MM.1S (cell line): ENCODE results near the gene FAM3D.
"Not testable (repeated sequence)": the region's sequence is repeated elsewhere in the genome, so short reads cannot be mapped to it uniquely, and the experiment has no call there.

Experiments used
- DNase-seq: peaks from one replicate; pipeline ENCODE4 v3.0.0-alpha.2; 2015
- H2AFZ ChIP-seq: fragments of 300-600 bp; sonication (generic); 2 replicates; pipeline ENCODE4 v1.6.0; 2016; ENCODE audit warnings: antibody characterized with exemption, low read length
- H3F3A ChIP-seq: fragments of 300-600 bp; sonication (generic); 2 replicates; pipeline ENCODE4 v1.6.1; 2016; ENCODE audit warnings: mild to moderate bottlenecking, antibody characterized with exemption, low read length, moderate library complexity, mixed read lengths; ENCODE audit not compliant: insufficient read depth
- H3K27ac ChIP-seq: fragments of 300-600 bp; sonication (generic); 2 replicates; pipeline ENCODE4 v1.5.1; 2016; ENCODE audit warnings: mild to moderate bottlenecking, low read length
- H3K27me3 ChIP-seq: fragments of 300-600 bp; sonication (generic); replicated peaks from 2 replicates; pipeline ENCODE4 v1.6.0; 2016; ENCODE audit warnings: low read length; ENCODE audit not compliant: insufficient read depth
- H3K36me3 ChIP-seq: fragments of 300-600 bp; sonication (generic); replicated peaks from 2 replicates; pipeline ENCODE4 v1.6.1; 2016; ENCODE audit warnings: mild to moderate bottlenecking, low read length, mixed read lengths; ENCODE audit not compliant: insufficient read depth
- H3K4me1 ChIP-seq: fragments of 300-600 bp; sonication (generic); 2 replicates; pipeline ENCODE4 v1.6.1; 2016; ENCODE audit warnings: low read length, mixed read lengths
- H3K4me2 ChIP-seq: fragments of 300-600 bp; sonication (generic); 2 replicates; pipeline ENCODE4 v1.6.0; 2016; ENCODE audit warnings: low read depth, low read length
- H3K4me3 ChIP-seq: fragments of 300-600 bp; sonication (generic); 2 replicates; pipeline ENCODE4 v1.5.1; 2016; ENCODE audit warnings: low read length, mixed read lengths
- H3K79me2 ChIP-seq: fragments of 300-600 bp; sonication (generic); 2 replicates; pipeline ENCODE4 v1.6.1; 2016; ENCODE audit warnings: mixed run types, low read length, mixed read lengths
- H3K9ac ChIP-seq: fragments of 300-600 bp; sonication (generic); 2 replicates; pipeline ENCODE4 v1.6.1; 2016; ENCODE audit warnings: low read length, mixed read lengths
- H3K9me2 ChIP-seq: fragments of 300-600 bp; sonication (generic); replicated peaks from 2 replicates; pipeline ENCODE4 v1.6.1; 2016; ENCODE audit warnings: mild to moderate bottlenecking, low read length, mixed read lengths; ENCODE audit not compliant: insufficient read depth
- H3K9me3 ChIP-seq: fragments of 300-600 bp; sonication (generic); replicated peaks from 2 replicates; pipeline ENCODE4 v1.6.1; 2016; ENCODE audit warnings: mild to moderate bottlenecking, low read length, mixed read lengths; ENCODE audit not compliant: insufficient read depth
- H4K20me1 ChIP-seq: fragments of 300-600 bp; sonication (generic); 2 replicates; pipeline ENCODE4 v1.6.1; 2016; ENCODE audit warnings: mild to moderate bottlenecking, low read length, moderate library complexity, mixed read lengths; ENCODE audit not compliant: insufficient read depth
- EZH2 ChIP-seq: fragments of 300-600 bp; sonication (generic); optimal IDR thresholded peaks from 2 replicates; pipeline ENCODE3; 2017; ENCODE audit warnings: low read depth, mild to moderate bottlenecking, antibody characterized with exemption, low read length, mixed read lengths
- EZH2phosphoT487 ChIP-seq: fragments of 300-600 bp; sonication (generic); IDR thresholded peaks from 2 replicates; pipeline ENCODE4 v1.6.1; 2018; ENCODE audit warnings: antibody characterized with exemption, low read length
- TF ChIP-seq, protein P1 (sequence below): fragments of 300-600 bp; sonication (generic); IDR thresholded peaks from 2 replicates; pipeline ENCODE4 v1.5.1; 2016; ENCODE audit warnings: antibody characterized with exemption, low read length, mixed read lengths

The FAM3D gene

DNA sequence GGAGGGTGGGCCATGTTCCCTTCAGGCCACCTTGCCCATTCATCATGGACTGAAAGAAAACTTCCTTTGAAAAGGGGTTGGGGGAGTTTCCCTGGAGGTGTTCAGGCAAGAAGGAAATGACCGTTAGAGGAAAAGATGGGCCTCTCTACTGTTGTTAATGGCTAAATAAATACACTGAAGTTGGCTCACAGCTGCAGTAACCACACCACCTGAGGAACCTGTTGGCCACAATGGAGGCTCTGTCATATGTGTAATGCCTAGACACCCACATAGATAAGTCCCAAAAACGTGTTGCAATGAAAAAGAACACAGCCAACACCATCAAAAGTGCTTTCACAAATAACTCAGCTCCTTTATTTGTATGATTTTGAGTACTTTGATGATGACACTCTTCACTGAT, 38.2 kb upstream of the FAM3D start:
- no peak overlapping the region for H3K4me2 ChIP-seq
- TF ChIP-seq, protein P1, sequence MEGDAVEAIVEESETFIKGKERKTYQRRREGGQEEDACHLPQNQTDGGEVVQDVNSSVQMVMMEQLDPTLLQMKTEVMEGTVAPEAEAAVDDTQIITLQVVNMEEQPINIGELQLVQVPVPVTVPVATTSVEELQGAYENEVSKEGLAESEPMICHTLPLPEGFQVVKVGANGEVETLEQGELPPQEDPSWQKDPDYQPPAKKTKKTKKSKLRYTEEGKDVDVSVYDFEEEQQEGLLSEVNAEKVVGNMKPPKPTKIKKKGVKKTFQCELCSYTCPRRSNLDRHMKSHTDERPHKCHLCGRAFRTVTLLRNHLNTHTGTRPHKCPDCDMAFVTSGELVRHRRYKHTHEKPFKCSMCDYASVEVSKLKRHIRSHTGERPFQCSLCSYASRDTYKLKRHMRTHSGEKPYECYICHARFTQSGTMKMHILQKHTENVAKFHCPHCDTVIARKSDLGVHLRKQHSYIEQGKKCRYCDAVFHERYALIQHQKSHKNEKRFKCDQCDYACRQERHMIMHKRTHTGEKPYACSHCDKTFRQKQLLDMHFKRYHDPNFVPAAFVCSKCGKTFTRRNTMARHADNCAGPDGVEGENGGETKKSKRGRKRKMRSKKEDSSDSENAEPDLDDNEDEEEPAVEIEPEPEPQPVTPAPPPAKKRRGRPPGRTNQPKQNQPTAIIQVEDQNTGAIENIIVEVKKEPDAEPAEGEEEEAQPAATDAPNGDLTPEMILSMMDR = no peak
- TF ChIP-seq EZH2phosphoT487 (no peak), EZH2 (no peak)
- H3K4me1 ChIP-seq = no peaks in the 10 kb centered on the region
- H3K79me2 ChIP-seq = no peaks in the 10 kb centered on the region
- H3K9me3 ChIP-seq = no peaks in the 10 kb centered on the region
- H3F3A ChIP-seq = no peaks in the 10 kb centered on the region
- H3K27me3 ChIP-seq = no peaks in the 10 kb centered on the region
- H3K27ac ChIP-seq = no peak overlapping the region
- DNase-seq = no peak
- H3K9me2 ChIP-seq = no peaks in the 10 kb centered on the region
- no peak overlapping the region for H3K9ac ChIP-seq
- H3K4me3 ChIP-seq = no peak overlapping the region
- H3K36me3 ChIP-seq = no peaks in the 10 kb centered on the region
- H4K20me1 ChIP-seq = no peaks in the 10 kb centered on the region
- H2AFZ ChIP-seq = no peak overlapping the region

DNA sequence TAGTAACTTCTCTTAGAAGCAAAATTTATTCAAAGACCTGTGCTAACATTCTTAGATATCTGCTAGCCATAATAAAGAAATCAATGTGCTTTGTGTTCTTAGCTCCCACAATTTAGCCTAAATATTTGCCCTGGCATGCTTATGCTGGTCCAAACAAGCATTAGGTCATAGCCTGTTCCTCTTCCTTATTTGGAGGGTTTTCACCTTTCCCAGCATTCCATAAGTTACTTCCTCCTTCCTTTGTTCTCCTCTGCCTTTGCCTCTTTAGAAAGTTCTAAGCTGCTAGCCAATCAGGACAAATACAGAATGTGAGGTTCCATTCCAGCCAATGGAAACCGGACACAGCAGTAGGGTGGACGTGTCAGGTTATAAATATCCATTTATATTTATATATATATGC, 37.7 kb upstream of the FAM3D start:
- H3K36me3 ChIP-seq, DNase-seq, H3K9me3 ChIP-seq, H3K4me2 ChIP-seq, H3K27me3 ChIP-seq, H3K27ac ChIP-seq, H3K9ac ChIP-seq, H3F3A ChIP-seq, H4K20me1 ChIP-seq, H3K79me2 ChIP-seq, H3K4me3 ChIP-seq, H2AFZ ChIP-seq, H3K4me1 ChIP-seq, H3K9me2 ChIP-seq: not testable (repeated sequence)

DNA sequence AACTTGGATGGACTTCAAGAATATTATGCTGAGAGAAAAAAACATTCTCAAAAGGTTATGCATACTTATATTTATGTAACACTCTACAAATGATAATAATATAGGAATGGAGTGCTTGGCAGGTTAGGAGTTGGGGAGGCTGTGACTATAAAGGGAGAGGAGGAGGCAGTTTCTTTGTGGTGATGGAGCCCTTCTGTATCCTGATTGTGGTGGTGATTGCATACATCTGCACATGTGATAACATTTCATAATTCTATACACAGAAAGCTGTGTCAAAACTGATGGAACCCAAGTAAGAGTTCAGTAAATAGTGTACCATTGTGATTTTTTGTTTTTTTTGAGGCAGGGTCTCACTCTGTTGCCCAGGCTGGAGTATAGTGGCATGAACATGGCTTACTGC, 31.7 kb upstream of the FAM3D start:
- no peak overlapping the region for H3K9ac ChIP-seq
- no peak overlapping the region for H3K27ac ChIP-seq
- TF ChIP-seq EZH2 = no peak
- TF ChIP-seq EZH2phosphoT487 = no peak
- TF ChIP-seq, protein P1 = no peak
- H3K9me3 ChIP-seq = no peaks in the 10 kb centered on the region
- no peaks in the 10 kb centered on the region for H3K4me1 ChIP-seq
- H4K20me1 ChIP-seq = no peaks in the 10 kb centered on the region
- H2AFZ ChIP-seq = no peak overlapping the region
- no peaks in the 10 kb centered on the region for H3K9me2 ChIP-seq
- H3K27me3 ChIP-seq = no peaks in the 10 kb centered on the region
- H3K36me3 ChIP-seq = no peaks in the 10 kb centered on the region
- no peak overlapping the region for H3K4me3 ChIP-seq
- H3K79me2 ChIP-seq = no peaks in the 10 kb centered on the region
- no peak for DNase-seq
- no peak overlapping the region for H3K4me2 ChIP-seq
- H3F3A ChIP-seq = no peaks in the 10 kb centered on the region

DNA sequence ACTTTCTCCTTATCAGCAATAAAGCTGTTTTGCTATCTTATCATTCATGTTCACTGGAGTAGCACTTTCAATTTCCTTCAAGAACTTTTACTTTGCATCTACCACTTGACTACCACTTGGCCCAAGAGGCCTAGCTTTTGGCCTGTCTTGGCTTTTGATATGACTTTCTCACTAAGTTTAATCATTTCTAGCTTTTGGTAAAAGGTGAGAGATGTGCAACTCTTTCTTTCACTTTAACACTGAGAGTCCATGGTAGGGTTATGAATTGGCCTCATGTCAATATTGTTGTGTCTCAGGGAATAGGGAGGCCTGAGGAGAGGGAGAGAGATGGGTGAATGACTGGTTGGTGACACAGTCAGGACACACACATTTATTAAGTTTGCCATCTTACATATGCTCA, 31.0 kb upstream of the FAM3D start:
- H3K9me2 ChIP-seq = no peaks in the 10 kb centered on the region
- H3K27me3 ChIP-seq = no peaks in the 10 kb centered on the region
- H3K4me1 ChIP-seq = no peaks in the 10 kb centered on the region
- H3K36me3 ChIP-seq = no peaks in the 10 kb centered on the region
- no peaks in the 10 kb centered on the region for H3F3A ChIP-seq
- no peak for DNase-seq
- no peaks in the 10 kb centered on the region for H3K79me2 ChIP-seq
- no peaks in the 10 kb centered on the region for H4K20me1 ChIP-seq
- no peaks in the 10 kb centered on the region for H3K9me3 ChIP-seq
- H3K27ac ChIP-seq = no peak overlapping the region
- no peak overlapping the region for H3K4me2 ChIP-seq
- TF ChIP-seq EZH2phosphoT487 = no peak
- TF ChIP-seq, protein P1 = no peak
- no peak for TF ChIP-seq EZH2
- no peak overlapping the region for H2AFZ ChIP-seq
- no peak overlapping the region for H3K9ac ChIP-seq
- H3K4me3 ChIP-seq = no peak overlapping the region

DNA sequence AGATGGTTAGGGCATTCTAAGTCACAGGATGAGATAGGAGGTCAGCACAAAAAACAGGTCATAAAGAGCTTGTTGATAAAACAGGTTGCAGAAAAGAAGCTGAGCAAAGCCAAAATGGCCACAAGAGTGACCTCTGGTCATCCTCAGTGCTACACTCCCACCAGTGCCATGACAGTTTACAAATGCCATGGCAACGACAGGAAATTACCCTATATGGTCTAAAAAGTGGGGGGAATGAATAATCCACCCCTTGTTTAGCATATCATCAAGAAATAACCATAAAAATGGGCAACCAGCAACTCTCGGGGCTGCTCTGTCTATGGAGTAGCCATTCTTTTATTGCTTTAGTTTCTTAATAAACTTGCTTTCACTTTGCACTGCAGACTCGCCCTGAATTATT, 30.2 kb upstream of the FAM3D start:
- H3K4me3 ChIP-seq, H4K20me1 ChIP-seq, H3F3A ChIP-seq, H3K9me3 ChIP-seq, H3K4me2 ChIP-seq, H3K4me1 ChIP-seq, H2AFZ ChIP-seq, H3K9ac ChIP-seq, H3K27ac ChIP-seq, DNase-seq, H3K79me2 ChIP-seq, H3K36me3 ChIP-seq, H3K9me2 ChIP-seq, H3K27me3 ChIP-seq: not testable (repeated sequence)
